ENCODE data around the gene AHSG.

DNA sequence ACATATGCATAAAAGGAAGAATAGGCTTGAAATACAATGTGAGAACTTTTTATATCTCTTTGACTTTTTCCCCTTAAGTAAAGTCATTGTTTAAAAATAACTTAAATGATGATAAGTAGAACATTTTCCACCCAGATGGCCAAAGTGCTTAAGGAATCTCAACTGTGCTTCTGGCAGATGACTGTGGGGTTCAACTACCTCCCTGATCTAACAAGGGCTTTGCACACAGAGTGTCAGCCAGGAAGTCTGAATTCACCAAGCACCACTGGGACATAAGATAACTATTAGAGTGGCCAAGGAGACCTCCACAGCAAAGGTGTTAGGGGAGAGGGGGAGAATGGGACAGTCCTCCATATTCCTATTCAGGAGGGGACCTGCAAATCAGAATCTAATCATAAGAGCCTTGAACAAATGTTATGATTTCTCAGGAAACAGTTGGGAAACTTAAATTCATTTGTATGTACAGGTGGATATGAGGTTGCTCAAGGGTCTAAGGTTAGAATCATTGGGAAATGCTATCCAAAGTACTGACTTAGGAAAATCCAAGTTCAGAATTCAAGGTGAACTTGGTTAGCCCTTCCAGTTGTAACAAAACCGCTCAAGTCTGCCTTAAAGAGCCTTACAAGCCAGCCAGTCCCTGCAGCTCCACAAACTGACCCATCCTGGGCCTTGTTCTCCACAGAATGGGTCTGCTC, 27.1 kb downstream of the AHSG start, which contains the start of gene FETUB:
- TF ChIP-seq, protein P1, sequence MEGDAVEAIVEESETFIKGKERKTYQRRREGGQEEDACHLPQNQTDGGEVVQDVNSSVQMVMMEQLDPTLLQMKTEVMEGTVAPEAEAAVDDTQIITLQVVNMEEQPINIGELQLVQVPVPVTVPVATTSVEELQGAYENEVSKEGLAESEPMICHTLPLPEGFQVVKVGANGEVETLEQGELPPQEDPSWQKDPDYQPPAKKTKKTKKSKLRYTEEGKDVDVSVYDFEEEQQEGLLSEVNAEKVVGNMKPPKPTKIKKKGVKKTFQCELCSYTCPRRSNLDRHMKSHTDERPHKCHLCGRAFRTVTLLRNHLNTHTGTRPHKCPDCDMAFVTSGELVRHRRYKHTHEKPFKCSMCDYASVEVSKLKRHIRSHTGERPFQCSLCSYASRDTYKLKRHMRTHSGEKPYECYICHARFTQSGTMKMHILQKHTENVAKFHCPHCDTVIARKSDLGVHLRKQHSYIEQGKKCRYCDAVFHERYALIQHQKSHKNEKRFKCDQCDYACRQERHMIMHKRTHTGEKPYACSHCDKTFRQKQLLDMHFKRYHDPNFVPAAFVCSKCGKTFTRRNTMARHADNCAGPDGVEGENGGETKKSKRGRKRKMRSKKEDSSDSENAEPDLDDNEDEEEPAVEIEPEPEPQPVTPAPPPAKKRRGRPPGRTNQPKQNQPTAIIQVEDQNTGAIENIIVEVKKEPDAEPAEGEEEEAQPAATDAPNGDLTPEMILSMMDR (IDR thresholded peaks at IDR 0.05): no peak
- TF ChIP-seq POLR2A (IDR thresholded peaks at IDR 0.05): no peak
